Endothelial cell of umbilical vein (primary cell): ENCODE measurements around the gene AURKA. TPM values are rescaled to one million over a fixed set of nuclear protein-coding genes. Genes with fewer than 3 reads are reported as not detected.

Source experiments
- BruUV-seq: library from RNA; stranded (reverse); fragments of 400-500 nt; replicated peaks from 2 replicates; lab custom pipeline; 2021; lab: Mats Ljungman, UMichigan
- CTCF ChIA-PET: fragments of 300-600, 350-600 bp; sonication (Branson Sonifier 250); formaldehyde crosslinking; loops from one replicate; lab custom pipeline; 2021; ENCODE audit warnings: antibody characterized with exemption, inconsistent platforms; lab: Charles Lee
- POLR2A ChIA-PET: fragments of 300-600, 350-600 bp; sonication (Branson Sonifier 250); formaldehyde crosslinking; loops from one replicate; lab custom pipeline; 2021; ENCODE audit warnings: antibody characterized with exemption, inconsistent platforms; lab: Charles Lee
- DNase-seq: peaks from one replicate; pipeline ENCODE4 v3.0.0-alpha.2; 2011; ENCODE audit warnings: low read depth, low spot score
- FAIRE-seq: peaks from 2 replicates; lab custom pipeline; 2011; peaks lifted over from hg19 to GRCh38; lab: Jason Lieb, UNC
- H2AFZ ChIP-seq: 2 replicates; pipeline ENCODE4 v1.6.0; 2012; ENCODE audit warnings: low read depth, low read length, control low read depth, inconsistent platforms
- H3K27ac ChIP-seq: 2 replicates; pipeline ENCODE4 v1.5.1; 2011; ENCODE audit warnings: low read depth, mild to moderate bottlenecking, control low read depth, low read length, moderate library complexity; ENCODE audit not compliant: insufficient read depth
- H3K27me3 ChIP-seq, 2 experiments: 2 replicates each; pipeline versions ENCODE4 v1.6.0 to v1.6.1; 2011; ENCODE audit warnings: low read length in 2 of 2, mixed read lengths in 1 of 2; ENCODE audit not compliant: control insufficient read depth in 2 of 2, insufficient read depth in 2 of 2
- H3K36me3 ChIP-seq, 2 experiments: 2 replicates in 1 of 2; 3 replicates in 1 of 2; pipeline ENCODE4 v1.5.1; 2011; ENCODE audit warnings: low read length in 2 of 2, mild to moderate bottlenecking in 1 of 2, moderate library complexity in 1 of 2; ENCODE audit not compliant: control insufficient read depth in 2 of 2, insufficient read depth in 2 of 2; ENCODE audit errors: extremely low read depth in 1 of 2
- H3K4me1 ChIP-seq: 3 replicates; pipeline ENCODE4 v1.5.1; 2011; ENCODE audit warnings: mild to moderate bottlenecking, low read length; ENCODE audit not compliant: control insufficient read depth, insufficient read depth; ENCODE audit errors: extremely low read depth
- H3K4me2 ChIP-seq: 2 replicates; pipeline ENCODE4 v1.6.1; 2011; ENCODE audit warnings: low read length, control low read depth, mixed read lengths; ENCODE audit not compliant: insufficient read depth
- H3K4me3 ChIP-seq, 3 experiments: fragments of 200-600 bp in 1 of 3; sonication (generic), shearing (Covaris generic) in 1 of 3; replicated peaks in 1 of 3; 2 replicates each; pipeline ENCODE4 v1.5.1; 2011 to 2016; ENCODE audit warnings: control low read depth in 3 of 3, low read length in 3 of 3, mild to moderate bottlenecking in 2 of 3, inconsistent platforms in 1 of 3, low read depth in 1 of 3, moderate library complexity in 1 of 3; ENCODE audit not compliant: insufficient read depth in 1 of 3
- H3K79me2 ChIP-seq: 2 replicates; pipeline ENCODE4 v1.6.0; 2012; ENCODE audit warnings: low read length, inconsistent platforms; ENCODE audit not compliant: control insufficient read depth, insufficient read depth
- H3K9ac ChIP-seq: replicated peaks from 2 replicates; pipeline ENCODE3; 2011; ENCODE audit warnings: low read length, control low read depth; ENCODE audit not compliant: insufficient read depth; ENCODE audit errors: extremely low read depth
- H3K9me1 ChIP-seq: replicated peaks from 3 replicates; pipeline ENCODE4 v1.6.0; 2011; ENCODE audit warnings: mild to moderate bottlenecking, low read length; ENCODE audit not compliant: control insufficient read depth, insufficient read depth; ENCODE audit errors: extremely low read depth
- H3K9me3 ChIP-seq: replicated peaks from 2 replicates; pipeline ENCODE4 v1.5.1; 2012; ENCODE audit warnings: low read length, inconsistent platforms; ENCODE audit not compliant: control insufficient read depth, insufficient read depth
- H4K20me1 ChIP-seq: replicated peaks from 2 replicates; pipeline ENCODE3; 2011; ENCODE audit warnings: mild to moderate bottlenecking, low read length; ENCODE audit not compliant: control insufficient read depth, insufficient read depth; ENCODE audit errors: extremely low read depth
- CTCF ChIP-seq, 2 donors: IDR thresholded peaks; 1 replicate in 1 of 2; 2 replicates in 1 of 2; pipeline ENCODE4 v1.5.1; 2011; ENCODE audit warnings: low read length in 2 of 2, mild to moderate bottlenecking in 2 of 2, moderate library complexity in 2 of 2, control low read depth in 1 of 2, inconsistent platforms in 1 of 2, low read depth in 1 of 2; ENCODE audit not compliant: insufficient read depth in 1 of 2; ENCODE audit errors: extremely low read depth in 1 of 2
- EZH2 ChIP-seq: IDR thresholded peaks from 2 replicates; pipeline ENCODE4 v1.6.1; 2012; ENCODE audit warnings: borderline replicate concordance, low read depth, mild to moderate bottlenecking, moderate library complexity, low read length, inconsistent platforms; ENCODE audit not compliant: severe bottlenecking
- FOS ChIP-seq: IDR thresholded peaks from 2 replicates; pipeline ENCODE4 v1.6.1; 2011; ENCODE audit warnings: mild to moderate bottlenecking, low read length, moderate library complexity, borderline replicate concordance; ENCODE audit not compliant: insufficient read depth
- GATA2 ChIP-seq: IDR thresholded peaks from 2 replicates; pipeline ENCODE4 v1.7.0; 2011; ENCODE audit warnings: low read depth, mild to moderate bottlenecking, moderate library complexity, mixed read lengths, low read length; ENCODE audit not compliant: insufficient read length, insufficient read depth
- JUN ChIP-seq: IDR thresholded peaks from 2 replicates; pipeline ENCODE4 v1.6.1; 2011; ENCODE audit warnings: borderline replicate concordance, low read depth; ENCODE audit not compliant: insufficient read length, insufficient read depth
- MAX ChIP-seq: IDR thresholded peaks from 2 replicates; pipeline ENCODE4 v1.6.1; 2011; ENCODE audit not compliant: insufficient read depth, insufficient read length
- MYC ChIP-seq: IDR thresholded peaks from one replicate; pipeline ENCODE4 v1.6.1; 2011; ENCODE audit warnings: mild to moderate bottlenecking, low read depth, low read length
- POLR2A ChIP-seq: IDR thresholded peaks from 2 replicates; pipeline ENCODE4 v1.6.1; 2012; ENCODE audit warnings: low read depth, mild to moderate bottlenecking, control low read depth, low read length
- POLR2AphosphoS5 ChIP-seq: IDR thresholded peaks from 2 replicates; pipeline ENCODE4 v1.6.1; 2012; ENCODE audit warnings: low read depth, mild to moderate bottlenecking, control low read depth, low read length, moderate library complexity; ENCODE audit not compliant: insufficient read depth
- dilution Hi-C: fragments of 300-500 bp; cut with MboI; formaldehyde crosslinking; loops from one replicate; pipeline ENCODE4 v1.15.0; 2019; ENCODE audit warnings: low sequenced_read_pairs; ENCODE audit not compliant: extremely low pct_ligation_motif_present
- intact Hi-C: fragments of 100-400 bp; cut with micrococcal nuclease; formaldehyde crosslinking; loops from one replicate; pipeline ENCODE4 v1.10.0; 2022
- polyA plus RNA-seq, 4 experiments: library from polyadenylated mRNA; depleted of rRNA in 3 of 4; stranded (reverse) in 3 of 4; unstranded in 1 of 4; fragments of >200 nt; gene quantifications; 2 replicates each; pipeline versions ENCODE4 v1.2.1 to v1.2.3, GENCODE V29; 2011 to 2012; ENCODE audit warnings: missing spikeins in 1 of 4
- total RNA-seq: library from RNA; stranded (reverse); gene quantifications from 2 replicates; pipeline ENCODE4 v1.2.3, GENCODE V29; 2021

AURKA gene
- total and polyA plus RNA-seq, 2 donors (not counting 3 experiments of a cell fraction or from before 2014, with no cell fraction given), result 33.1 to 56.9 TPM

GRCh38 chr20:56400001-56400640 lies 8.1 kb upstream of the AURKA start:
- Histone ChIP-seq H3K4me1 (no peaks in the 10 kb centered on the region), H4K20me1 (no peaks in the 10 kb centered on the region), H3K4me3 (no peak overlapping the region), H3K27ac (no peak overlapping the region), H3K36me3 (peaks cover 24 to 34% of the 10 kb centered on the region in 2 experiments), H3K9me1 (no peaks in the 10 kb centered on the region), H3K79me2 (peaks cover 10% of the 10 kb centered on the region), H3K4me2 (no peak overlapping the region), H3K27me3 (no peaks in the 10 kb centered on the region), H2AFZ (no peak overlapping the region), H3K9ac (no peak overlapping the region), H3K9me3 (no peaks in the 10 kb centered on the region)
- ChIA-PET CTCF (no interaction called here), POLR2A (no interaction called here)
- intact Hi-C loops (loop anchor here (1.0 to 2.0 kb wide), 4 partner anchors 23 to 177 kb away; partner anchors contain the start of gene RTF2), dilution Hi-C loops (no loop called here)
- TF ChIP-seq MAX (no peak), CTCF (IDR thresholded peaks at IDR 0.05; ENCODE audit: extremely low read depth in 1 of 2, insufficient read depth in 1 of 2, low read depth in 1 of 2, low read length in 2 of 2) (peak; percentile 66 to 69), MYC (no peak), POLR2AphosphoS5 (no peak), EZH2 (no peak), GATA2 (no peak), POLR2A (no peak), JUN (no peak), FOS (no peak)
- DNase-seq (peak; percentile 74), FAIRE-seq (peak; percentile 88)
- BruUV-seq, result no TSS peak
